Right atrium auricular region (tissue), 2 donors: ENCODE measurements around the gene DDAH2. TPM values are rescaled to one million over a fixed set of nuclear protein-coding genes. Genes with fewer than 3 reads are reported as not detected.
"Not testable (repeated sequence)": the region's sequence is repeated elsewhere in the genome, so short reads cannot be mapped to it uniquely, and the experiment has no call there.

Experiments
- DNase-seq: peaks from one replicate; pipeline ENCODE4 v3.0.0-alpha.2; 2019; ENCODE audit warnings: low spot score
- H3K27ac ChIP-seq, 2 donors: fragments of 200-600 bp; sonication (generic); 1 replicate in 1 of 2; 2 replicates in 1 of 2; pipeline ENCODE4 v1.5.1; 2016 to 2019
- H3K27me3 ChIP-seq, 2 donors: fragments of 200-600 bp; sonication (generic); one replicate each; pipeline versions ENCODE4 v1.5.1 to v1.6.0; 2017 to 2019
- H3K36me3 ChIP-seq: fragments of 200-600 bp; sonication (generic); one replicate; pipeline ENCODE4 v1.5.1; 2016
- H3K4me1 ChIP-seq, 2 donors: fragments of 200-600 bp; sonication (generic); one replicate each; pipeline versions ENCODE4 v1.5.1 to v1.6.0; 2017 to 2019
- H3K4me3 ChIP-seq, 2 donors: fragments of 200-600 bp; sonication (generic); 1 replicate in 1 of 2; 2 replicates in 1 of 2; pipeline ENCODE4 v1.5.1; 2017 to 2019; ENCODE audit warnings: mild to moderate bottlenecking in 1 of 2, moderate library complexity in 1 of 2
- H3K9me3 ChIP-seq, 2 donors: fragments of 200-600 bp; sonication (generic); one replicate each; pipeline ENCODE4 v1.5.1; 2019
- CTCF ChIP-seq, 2 donors: fragments of 200-600 bp; sonication (generic); IDR thresholded peaks; one replicate each; pipeline ENCODE4 v1.5.1; 2019; ENCODE audit warnings: antibody characterized with exemption in 2 of 2
- total RNA-seq, 2 donors: library from RNA; depleted of rRNA; stranded (reverse); fragments of >200 nt; gene quantifications; one replicate each; pipeline ENCODE4 v1.1.0, GENCODE V29; 2016

Gene DDAH2
- total RNA-seq, 2 donors from 2014 or later: 53.5 to 93.3 TPM

GRCh38 chr6:31712296-31712695, 16.8 kb downstream of the DDAH2 start:
- no peaks in the 10 kb centered on the region for H3K4me1 ChIP-seq
- no peak for DNase-seq
- H3K27me3 ChIP-seq: no peaks in the 10 kb centered on the region
- no peaks in the 10 kb centered on the region for H3K9me3 ChIP-seq
- H3K36me3 ChIP-seq: no peaks in the 10 kb centered on the region
- H3K27ac ChIP-seq: no peak overlapping the region
- no peak overlapping the region for H3K4me3 ChIP-seq
- TF ChIP-seq CTCF (IDR thresholded peaks at IDR 0.05): peak in 1 of 2 donors; percentile 32

GRCh38 chr6:31711233-31711632, 17.9 kb downstream of the DDAH2 start:
- Histone ChIP-seq H3K27ac (no peak overlapping the region), H3K4me1 (no peaks in the 10 kb centered on the region), H3K36me3 (no peaks in the 10 kb centered on the region), H3K4me3 (no peak overlapping the region), H3K9me3 (no peaks in the 10 kb centered on the region), H3K27me3 (no peaks in the 10 kb centered on the region)
- no peak for TF ChIP-seq CTCF (IDR thresholded peaks at IDR 0.05)
- DNase-seq: no peak

GRCh38 chr6:31710523-31711219, 18.4 kb downstream of the DDAH2 start:
- Histone ChIP-seq H3K4me1 (no peaks in the 10 kb centered on the region), H3K27me3 (no peaks in the 10 kb centered on the region), H3K4me3 (no peak overlapping the region), H3K9me3 (no peaks in the 10 kb centered on the region), H3K27ac (no peak overlapping the region), H3K36me3 (no peaks in the 10 kb centered on the region)
- DNase-seq: no peak
- TF ChIP-seq CTCF (IDR thresholded peaks at IDR 0.05): no peak

- not testable (repeated sequence) for H3K27ac ChIP-seq, H3K36me3 ChIP-seq, H3K9me3 ChIP-seq, H3K4me1 ChIP-seq, DNase-seq, H3K27me3 ChIP-seq, H3K4me3 ChIP-seq
Observed at GRCh38 chr6:31709157-31709556, 19.9 kb downstream of the DDAH2 start.

GRCh38 chr6:31708224-31708623, 20.9 kb downstream of the DDAH2 start:
- Histone ChIP-seq H3K36me3 (no peaks in the 10 kb centered on the region), H3K4me3 (no peak overlapping the region), H3K27ac (no peak overlapping the region), H3K4me1 (no peaks in the 10 kb centered on the region), H3K9me3 (no peaks in the 10 kb centered on the region), H3K27me3 (no peaks in the 10 kb centered on the region)
- DNase-seq: no peak
- TF ChIP-seq CTCF (IDR thresholded peaks at IDR 0.05): no peak

GRCh38 chr6:31707701-31708100, 21.4 kb downstream of the DDAH2 start:
- Histone ChIP-seq H3K9me3 (no peaks in the 10 kb centered on the region), H3K36me3 (no peaks in the 10 kb centered on the region), H3K4me3 (no peak overlapping the region), H3K27me3 (no peaks in the 10 kb centered on the region), H3K4me1 (no peaks in the 10 kb centered on the region), H3K27ac (no peak overlapping the region)
- no peak for DNase-seq
- no peak for TF ChIP-seq CTCF (IDR thresholded peaks at IDR 0.05)
